Stimulated activated naive CD8-positive, alpha-beta T cell treated with anti-CD3 and anti-CD28 coated beads, Interleukin-15, Interleukin-2, amounts not matched to agents 100 U/mL and 50 U/mL, for 24 hours (primary cell): ENCODE measurements around the gene KCNMA1.

Source experiments
- ATAC-seq: fragments of 150-1000 bp; cut with Tn5 transposase; one replicate; pipeline ENCODE4 v1.10.0; 2021
- DNase-seq: peaks from one replicate; pipeline ENCODE4 v3.0.0; 2021

Gene KCNMA1

DNA sequence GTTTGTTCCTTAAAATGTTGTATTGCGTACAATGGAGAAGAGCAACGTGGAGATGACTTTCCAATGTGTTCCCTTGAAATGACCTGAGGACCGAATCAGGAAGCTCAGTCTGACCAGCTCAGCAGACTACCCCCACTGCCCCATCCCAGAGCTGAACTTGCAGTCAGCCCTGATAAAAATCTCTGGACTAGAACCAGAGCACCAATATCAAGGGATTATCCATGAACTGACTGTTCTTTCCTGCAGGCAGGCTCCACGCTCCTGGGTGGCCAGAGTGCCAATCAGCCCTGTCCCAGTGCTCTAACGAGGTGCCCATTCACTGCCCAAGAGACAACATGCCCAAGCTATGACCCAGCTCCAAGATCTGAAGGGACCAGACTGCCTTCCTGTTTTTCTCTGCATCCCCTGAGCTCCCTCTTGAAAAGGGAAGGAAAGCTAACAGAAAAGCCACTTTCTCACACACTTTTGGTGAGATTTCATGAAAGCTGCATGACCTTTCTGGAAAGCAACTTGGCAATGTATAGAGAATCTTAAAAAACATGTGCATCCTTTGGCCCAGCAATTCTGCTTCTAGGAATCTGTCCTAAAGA is 130.2 kb downstream of the KCNMA1 start:
- DNase-seq (no peak), ATAC-seq (no peak)

DNA sequence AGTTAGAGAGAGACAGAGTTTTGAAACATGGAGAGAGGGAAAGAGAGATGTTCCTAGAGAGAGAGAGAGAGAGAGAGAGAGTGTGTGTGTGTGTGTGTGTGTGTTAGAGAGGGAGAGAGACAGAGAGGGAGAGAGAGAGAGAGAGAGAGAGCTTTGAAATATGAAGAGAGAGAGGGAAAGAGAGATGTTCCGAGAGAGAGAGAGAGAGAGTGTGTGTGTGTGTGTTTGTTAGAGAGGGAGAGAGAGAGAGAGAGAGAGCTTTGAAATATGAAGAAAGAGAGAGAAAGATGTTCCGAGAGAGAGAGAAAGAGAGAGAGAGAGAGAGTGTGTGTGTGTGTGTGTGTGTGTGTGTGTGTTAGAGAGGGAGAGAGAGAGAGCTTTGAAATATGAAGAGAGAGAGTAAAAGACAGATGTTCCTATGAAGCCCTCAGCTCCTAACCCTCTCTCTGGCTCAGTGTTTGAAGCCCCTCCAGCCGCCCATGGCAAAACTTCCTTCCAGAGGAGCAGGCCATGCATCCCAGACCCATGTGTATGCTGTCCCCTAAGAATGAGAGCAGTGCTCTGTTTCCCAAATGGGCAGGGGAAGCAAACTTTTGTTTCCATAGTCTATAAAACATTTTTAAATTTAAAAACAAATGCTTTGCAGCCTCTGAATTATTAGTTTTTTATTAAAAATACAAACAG is 130.9 kb downstream of the KCNMA1 start:
- no peak for ATAC-seq
- DNase-seq = no peak

DNA sequence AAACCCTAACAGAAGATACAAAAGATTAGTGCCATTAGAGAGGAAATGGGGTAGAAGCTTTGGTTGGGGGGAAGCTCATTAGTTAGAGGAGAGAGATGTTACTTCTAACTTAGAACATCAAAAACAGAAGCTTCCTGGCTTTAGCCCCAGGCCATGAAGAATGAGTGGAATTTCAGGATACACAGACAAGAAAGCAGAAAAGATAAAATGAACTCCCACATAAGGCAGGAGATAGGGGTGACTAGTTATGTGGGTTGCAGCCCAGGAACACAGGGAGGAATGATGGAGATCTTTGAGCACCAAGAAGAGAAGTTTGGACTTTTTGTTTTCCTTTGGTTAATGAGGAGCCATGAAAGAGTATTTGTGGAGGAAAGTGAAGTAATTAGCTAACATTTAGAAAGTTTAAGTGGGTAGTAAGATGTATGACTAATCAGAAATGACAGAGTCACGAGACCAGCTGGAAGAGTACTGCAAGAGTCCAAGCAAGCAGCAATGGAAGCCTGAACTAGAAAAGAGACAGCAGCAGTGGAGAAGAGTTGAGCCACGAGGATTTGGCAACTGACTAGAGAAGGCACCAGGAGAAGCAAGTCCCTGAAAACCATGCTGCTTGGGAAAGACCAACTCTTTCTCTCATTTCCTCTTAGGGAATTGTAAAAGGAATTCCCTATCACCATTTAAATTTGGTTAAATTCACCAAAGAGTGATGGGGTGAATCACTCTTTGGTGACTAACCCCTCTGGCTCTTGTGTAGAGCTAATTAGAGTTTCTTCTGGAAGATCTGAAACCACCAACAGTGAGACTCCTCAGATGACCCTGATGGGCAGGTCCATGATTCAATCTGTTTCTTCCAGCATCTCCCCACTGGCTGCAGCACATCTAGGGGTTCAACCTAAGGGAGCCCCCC is 131.9 kb downstream of the KCNMA1 start:
- ATAC-seq = peak; percentile 44
- no peak for DNase-seq

DNA sequence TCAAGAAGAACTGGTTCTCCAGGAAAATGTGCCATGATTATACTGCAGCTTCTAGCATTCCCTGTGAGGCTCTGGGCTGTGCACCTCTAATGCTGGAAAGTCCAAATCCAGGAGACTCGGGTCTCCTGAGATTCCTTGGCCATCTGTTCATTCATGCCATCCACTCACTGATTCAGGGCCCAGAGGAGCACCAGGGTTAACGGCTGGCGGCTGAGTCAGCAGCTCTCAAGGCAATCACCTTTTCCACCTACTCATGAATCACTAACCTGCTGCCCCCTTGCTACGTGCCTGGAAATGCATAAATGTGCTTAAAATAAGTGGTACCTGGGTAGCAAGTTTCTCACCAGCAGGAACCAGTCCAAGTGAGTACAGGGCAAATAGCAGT is 132.7 kb downstream of the KCNMA1 start:
- ATAC-seq (no peak), DNase-seq (peak; percentile 23)

DNA sequence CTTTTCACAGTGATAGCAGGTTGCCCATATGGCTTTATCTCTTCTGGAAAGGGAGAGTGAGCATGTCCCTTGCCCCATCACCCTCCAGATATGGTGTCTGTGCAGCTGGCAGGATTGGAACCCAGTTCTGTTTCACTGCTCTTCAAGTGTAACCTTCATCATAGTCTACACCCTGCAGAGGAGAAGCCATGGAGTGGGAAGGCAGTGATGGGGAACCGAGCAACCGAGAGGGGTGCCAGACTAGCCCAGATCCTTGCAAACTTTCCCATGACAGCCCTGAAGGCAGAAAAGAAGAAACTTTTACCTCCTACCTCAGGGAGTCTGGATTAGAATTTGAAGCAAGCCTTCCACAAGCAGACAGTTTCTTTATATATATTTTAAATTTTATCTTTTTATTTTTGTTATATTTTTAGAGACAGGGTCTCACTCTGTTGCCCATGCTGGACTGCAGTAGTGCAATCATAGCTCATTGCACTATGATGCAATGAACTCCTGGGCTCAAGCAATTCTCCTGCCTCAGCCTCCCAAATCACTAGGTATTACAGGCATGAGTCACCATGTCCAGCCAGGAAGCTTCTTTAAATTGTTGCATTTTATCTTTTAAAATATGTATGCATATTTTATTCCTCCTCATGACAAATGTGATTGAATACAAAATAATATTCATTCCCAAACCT is 133.3 kb downstream of the KCNMA1 start:
- DNase-seq (no peak), ATAC-seq (no peak)

DNA sequence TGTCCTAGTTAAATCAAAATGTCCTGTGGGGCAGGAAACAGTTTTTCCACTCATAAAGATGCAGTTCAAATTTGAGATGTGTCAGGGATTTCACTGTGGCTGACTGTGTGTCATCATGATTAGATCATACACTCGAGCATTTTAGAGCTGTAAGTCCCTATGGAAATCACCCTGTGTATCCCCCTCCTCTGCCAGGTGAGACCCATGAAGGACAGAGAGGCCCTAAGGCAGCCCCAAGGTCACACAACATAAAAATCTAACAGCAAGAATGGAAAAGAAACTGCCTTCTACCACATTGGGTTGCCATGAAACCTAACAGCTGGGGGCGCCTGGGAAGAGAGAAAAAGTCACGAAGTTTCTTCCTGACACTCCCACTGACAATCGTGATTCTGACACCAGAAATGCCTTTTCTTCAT is 135.8 kb downstream of the KCNMA1 start:
- ATAC-seq (peak; percentile 39), DNase-seq (peak; percentile 5)

DNA sequence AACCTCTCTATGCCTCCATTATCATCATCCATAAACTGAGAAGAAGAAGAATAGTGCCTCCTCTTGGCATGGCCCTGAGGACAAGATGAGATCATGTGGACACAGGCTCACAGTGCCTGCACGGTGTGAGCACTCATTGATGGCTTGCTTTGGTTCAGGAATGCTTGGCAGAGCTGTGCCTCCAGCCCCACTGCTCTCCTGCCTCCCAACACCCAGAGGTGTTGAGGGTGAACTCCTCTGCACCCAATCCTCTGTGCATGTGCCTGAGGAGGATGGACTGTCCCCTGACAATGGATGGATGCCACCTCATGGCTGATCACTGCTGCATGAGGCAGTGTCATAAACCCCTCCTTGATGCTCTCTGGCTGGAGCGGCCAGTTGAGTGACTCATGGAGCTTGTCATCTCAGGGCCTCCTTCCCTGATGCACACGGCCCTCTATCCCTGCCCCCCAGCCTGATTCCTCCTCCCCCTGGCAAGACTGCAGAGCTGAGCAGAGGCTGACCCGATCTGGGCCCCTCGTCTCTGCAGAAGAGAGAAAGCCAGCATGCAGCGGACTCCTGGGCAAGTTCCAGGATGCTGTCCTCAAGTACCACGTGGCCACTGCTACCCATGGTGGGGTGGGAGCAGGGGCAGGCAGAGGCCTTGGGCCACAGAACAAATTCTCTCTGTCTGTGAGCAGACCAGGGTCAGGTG is 136.3 kb downstream of the KCNMA1 start:
- ATAC-seq = peak; percentile 30
- DNase-seq = no peak

DNA sequence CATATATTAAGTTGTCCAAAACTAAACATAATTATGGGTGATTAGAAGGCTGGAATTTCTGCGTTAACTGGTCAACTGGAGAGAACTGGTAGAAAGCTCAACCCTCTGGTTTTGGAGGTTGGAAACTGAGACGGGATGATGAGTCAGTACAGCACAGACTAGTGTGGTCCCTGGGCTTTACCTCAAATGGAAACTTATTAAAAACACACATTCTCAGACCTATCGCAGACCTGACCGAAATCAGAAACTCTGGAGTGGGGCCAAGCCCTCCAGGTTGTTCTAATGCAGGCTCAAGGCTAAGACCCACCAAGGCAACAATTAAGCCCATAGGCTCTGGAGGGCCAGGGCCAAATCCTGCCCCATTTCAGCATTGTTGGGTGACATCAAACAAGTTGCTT is 136.9 kb downstream of the KCNMA1 start:
- peak; percentile 69 for ATAC-seq
- DNase-seq = peak; percentile 16

DNA sequence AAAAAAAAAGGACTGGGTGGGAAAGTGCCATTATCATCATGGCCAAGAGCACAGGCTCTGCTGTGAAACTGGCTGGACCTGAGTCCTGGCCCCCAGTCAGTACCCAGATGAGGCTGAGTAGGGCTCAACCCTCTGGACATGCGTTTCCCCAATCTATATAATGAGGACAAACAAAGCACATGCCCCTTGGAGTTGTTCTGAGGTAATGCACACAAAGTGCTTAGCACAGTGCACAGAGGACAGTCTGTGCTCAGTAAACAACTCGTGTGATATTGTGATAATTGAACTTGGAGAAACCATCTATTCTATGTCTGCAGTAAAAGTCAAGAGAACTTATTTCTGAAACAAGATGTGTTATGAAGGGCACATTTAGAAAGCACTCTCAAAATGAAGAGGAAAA is 138.8 kb downstream of the KCNMA1 start:
- DNase-seq = no peak
- ATAC-seq = no peak

DNA sequence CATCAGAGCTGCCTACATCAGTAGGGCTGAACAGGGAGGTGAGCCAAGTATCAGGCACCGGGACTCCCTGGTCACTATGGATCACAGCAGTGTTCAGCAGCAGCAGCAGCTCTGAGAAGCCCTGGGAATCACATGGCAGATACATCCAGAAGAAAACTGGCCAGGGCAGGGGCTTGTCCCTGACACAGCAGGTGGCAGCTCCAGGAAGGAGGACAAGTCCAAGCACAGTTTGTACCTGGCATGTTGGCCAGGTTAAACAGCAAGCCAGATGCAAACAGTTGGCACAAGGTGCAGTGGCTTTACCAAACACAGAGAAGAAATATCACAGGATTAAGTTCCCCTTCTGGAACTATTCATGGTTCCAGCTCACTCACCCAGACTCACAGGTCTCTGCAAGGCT is 139.4 kb downstream of the KCNMA1 start:
- ATAC-seq = no peak
- no peak for DNase-seq

DNA sequence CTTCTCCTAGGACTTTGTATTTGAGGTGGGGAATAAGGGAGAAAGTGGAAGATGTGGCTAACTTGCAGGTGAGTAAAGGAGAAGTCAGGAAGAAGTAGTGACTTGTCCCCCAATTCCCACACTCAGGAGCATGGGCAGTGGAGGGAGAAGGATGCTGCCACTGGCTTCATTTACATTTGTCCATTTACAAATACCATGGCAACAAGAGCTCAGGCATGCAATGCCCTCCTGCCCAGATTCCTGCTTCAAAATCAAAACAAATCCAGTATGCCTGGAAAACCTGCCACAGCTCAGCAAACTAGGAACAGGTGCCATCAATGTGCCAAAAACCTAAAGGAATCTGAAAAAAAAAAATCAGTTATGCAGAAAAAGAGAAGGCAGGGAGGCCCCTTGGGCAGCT is 139.9 kb downstream of the KCNMA1 start:
- DNase-seq (no peak), ATAC-seq (no peak)

DNA sequence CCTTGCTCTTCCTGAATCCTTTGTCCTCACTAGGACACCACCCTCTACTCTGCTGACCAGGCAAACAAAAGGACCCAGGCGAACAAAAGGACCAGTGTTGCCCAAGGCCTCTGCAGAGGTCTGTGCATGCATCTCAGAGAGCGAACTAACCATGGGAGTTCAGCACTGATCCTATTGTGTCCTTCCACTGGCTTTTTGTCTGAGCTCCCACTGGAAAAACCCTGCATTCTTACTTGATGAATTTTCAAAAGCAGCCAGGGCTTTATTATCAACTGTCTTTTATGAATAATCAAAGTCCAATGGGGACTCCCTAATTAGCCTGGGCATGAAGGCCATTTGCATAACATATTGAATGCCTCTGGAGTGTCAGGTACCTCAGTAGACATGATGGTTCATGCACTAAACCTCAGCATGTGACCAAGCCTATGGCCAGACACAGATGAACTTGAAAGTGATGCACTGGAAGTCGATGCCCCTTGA is 140.6 kb downstream of the KCNMA1 start:
- DNase-seq (no peak), ATAC-seq (no peak)

DNA sequence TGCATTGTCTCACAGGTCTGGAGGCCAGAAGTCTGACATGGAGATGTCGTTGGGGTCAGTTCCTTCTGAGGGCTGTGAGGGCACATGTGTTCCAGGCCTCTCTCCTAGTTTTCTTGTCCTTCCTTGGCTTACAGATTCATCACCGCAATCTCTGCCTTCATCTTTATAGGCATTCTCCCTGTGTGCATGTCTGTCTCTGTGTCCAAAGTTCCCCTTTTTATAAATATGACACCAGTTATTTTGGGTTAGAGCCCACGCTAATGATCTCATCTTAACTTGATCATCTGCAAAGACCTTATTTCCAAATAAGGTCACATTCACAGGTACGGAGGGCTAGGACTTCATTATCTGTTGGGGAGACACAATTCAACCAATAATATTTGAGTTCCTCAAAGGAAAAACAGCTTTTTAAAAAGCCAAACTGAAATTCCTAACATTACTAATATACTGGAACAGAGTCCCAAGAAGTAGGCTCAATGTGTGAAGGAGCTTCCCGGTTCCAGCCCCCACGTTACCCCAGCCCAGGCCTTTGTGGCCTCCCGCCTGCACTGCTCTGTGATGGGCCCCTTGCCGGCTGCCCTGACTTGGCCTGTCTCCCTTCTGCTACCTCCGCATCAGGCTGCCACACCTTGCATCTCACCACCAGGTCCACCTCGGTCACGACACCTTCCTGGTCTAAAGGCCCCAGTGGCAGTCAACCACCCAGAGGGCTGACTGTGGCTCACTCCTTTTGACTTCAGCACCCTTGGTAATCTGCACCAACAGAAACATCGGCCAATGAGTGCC is 142.7 kb downstream of the KCNMA1 start:
- no peak for DNase-seq

DNA sequence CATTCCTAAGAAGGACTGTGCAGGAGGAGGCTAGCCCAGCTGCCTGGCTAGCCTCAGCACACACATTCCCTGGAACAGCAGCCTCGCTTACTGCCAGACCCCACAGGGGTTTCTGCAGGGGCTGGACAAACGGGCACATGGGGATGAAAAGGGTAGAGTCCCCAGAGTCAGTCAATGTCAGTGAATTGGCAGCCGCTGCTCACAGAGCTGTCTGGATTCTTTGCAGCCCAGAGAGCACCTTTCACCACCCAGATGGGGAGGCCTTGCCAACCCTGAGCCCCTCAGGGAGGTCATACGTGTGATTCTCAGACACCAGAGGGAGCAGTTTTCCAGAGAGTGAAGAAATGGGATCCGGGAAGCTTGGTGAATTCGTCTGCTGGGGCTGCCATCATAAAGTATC is 143.3 kb downstream of the KCNMA1 start:
- ATAC-seq = no peak
- DNase-seq = no peak

More for the DNA sequence above, 142.7 kb downstream of the KCNMA1 start:
- no peak for ATAC-seq

DNA sequence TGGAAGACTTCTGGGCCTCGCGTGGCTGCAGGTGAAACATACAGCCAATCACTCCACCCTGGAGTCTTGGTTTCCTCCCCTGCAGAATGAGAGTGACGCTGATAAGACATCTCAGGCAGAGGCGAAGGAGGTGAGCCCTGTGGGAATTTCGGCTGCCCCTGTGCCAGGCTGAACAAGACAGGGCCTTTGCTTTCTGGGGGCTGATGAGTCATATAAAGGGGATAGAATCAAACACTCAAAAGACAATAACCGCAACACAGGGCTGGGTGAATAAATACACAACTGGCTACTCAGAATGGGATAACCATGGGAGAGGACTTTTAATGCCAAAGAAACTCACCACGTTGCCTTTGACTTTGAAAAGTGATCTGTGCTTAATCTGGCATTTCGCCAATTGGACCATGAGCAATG is 143.8 kb downstream of the KCNMA1 start:
- ATAC-seq (no peak), DNase-seq (no peak)

DNA sequence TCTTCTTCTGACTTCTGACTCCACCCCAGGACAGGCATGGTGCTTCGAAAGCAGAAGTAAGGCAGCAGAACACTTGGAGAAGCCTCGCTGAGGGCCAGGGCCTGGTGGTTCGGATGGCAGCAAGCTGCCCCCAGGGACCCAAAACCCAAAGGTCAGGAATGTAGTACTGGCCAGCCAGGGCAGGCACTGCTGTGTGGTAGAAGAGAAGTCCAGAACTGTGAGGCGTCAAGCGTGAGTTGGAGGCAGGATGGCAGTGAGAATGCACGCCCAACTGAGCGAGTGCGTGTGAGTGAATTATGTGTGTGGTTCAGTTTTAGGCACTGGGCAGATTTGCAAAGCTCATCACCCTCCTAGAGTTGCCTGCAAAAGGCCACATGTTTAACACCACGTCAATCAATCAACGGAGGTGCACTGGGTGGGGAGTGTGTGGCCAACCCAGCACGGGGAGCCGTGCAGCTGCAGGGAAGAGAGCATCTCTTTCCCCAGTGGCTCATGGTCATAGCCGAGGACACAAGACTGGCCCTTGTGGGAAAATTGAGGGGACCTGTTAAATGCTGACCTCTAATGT is 144.3 kb downstream of the KCNMA1 start:
- ATAC-seq (no peak), DNase-seq (no peak)

DNA sequence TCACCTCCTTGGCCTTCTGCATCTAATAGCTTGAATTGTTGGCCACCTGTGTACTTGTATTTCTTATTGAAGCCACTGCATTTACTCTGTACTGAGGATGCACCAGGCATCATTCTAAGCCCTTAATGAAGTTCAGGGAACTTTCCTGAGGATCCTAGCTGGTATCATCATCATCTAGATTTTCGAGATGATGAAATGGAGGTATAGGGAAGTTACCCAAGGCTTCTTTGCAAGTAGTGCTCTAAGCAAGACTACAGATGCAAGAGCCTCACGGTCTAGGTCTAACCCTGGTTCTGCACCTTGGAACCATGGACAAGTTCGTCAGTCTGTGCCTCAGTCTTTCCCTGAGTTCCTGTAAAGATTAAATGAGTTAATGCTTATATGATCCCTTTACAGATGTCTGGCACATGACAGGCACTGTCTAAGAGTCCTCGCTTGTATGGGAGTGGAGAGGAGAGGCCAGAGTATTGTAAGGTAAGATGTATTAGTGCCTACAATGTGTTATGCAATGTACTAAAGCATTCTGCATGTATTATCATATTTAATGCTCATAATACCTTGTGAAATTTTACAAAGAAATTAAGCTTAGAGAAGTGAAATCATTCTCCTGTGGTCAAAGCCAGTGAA is 145.1 kb downstream of the KCNMA1 start:
- DNase-seq (no peak), ATAC-seq (no peak)

DNA sequence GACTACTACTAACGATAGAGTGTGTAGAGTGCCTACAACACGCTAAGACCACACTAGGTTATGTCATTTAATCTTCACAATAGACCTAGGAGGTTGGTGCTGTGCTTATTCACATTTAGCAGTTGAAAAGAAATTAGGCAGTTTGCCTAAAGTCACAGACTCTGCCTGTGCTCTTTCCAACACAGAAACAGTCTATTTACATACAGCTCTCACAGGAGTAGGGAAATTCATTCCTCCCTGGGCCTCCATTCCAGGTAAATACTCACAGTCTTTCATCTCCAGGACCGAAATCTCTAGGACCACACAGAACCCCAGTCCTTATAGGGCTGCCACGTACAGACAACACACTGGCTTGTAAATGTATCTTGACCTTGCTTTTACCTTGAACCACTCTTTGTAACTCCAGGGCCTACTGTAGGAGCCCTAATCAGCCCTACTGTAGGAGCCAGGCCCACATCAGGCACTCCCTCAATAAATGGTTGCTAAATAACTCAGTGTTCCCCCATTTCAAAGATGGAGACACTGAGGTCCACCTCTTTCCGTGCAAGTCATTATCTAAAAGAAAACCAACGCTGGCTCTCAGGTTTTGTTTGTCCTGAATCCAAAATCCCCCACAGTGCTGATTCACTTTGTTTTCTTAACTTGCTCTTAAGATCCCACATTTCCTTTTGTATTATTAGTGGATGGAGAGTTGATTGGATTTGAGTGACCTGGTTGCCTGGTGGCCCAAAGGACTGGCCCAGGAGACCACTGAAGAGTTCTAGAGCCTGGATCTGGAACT is 146.9 kb downstream of the KCNMA1 start:
- no peak for DNase-seq
- ATAC-seq = no peak

DNA sequence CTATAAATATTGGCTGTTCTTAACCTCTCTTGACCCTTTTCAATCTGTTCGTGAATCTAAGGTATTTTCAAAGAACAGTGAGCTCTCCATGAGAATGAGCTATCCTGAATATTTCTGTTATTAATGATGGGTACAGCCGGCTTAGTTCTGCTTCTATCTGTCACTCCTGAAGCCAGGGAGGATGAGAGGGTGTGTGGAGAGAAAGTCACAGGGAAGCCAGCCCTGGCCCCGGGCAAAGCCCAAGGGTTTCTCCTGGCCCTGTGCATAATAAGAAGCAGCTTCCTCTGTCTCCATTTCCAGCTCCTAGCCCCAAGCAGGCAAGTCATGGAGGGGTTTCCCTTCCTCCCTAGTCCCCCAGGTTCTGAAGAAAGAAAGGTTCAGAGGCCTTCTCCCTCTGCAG is 151.1 kb downstream of the KCNMA1 start:
- DNase-seq (no peak), ATAC-seq (no peak)
